HepG2 (cell line): Measurements from ENCODE around the gene VAMP8. TPM values are rescaled to one million over a fixed set of nuclear protein-coding genes. Genes with fewer than 3 reads are reported as not detected.

Experiments used
- ADNP ChIP-seq: sonication (generic); formaldehyde crosslinking; IDR thresholded peaks from 2 replicates; pipeline ENCODE4 v1.4.0; 2020; ENCODE audit warnings: missing genetic modification reagents
- AGO1 ChIP-seq: fragments of 200-400 bp; formaldehyde crosslinking; IDR thresholded peaks from 2 replicates; pipeline ENCODE4 v1.6.1; 2017; ENCODE audit warnings: mild to moderate bottlenecking, low read depth, low read length, moderate library complexity; ENCODE audit not compliant: poor library complexity, severe bottlenecking
- AHR ChIP-seq: IDR thresholded peaks from 2 replicates; pipeline ENCODE4 v1.6.1; 2018; ENCODE audit warnings: missing genetic modification reagents, missing compliant biosample characterization
- CERS6 ChIP-seq: sonication (generic); formaldehyde crosslinking; IDR thresholded peaks from 2 replicates; pipeline ENCODE4 v1.5.0; 2020; ENCODE audit warnings: missing genetic modification reagents
- ESRRA ChIP-seq: sonication (generic); formaldehyde crosslinking; IDR thresholded peaks from 2 replicates; pipeline ENCODE4 v1.5.1; 2020; ENCODE audit warnings: mild to moderate bottlenecking, low read depth, missing genetic modification reagents
- ETV5 ChIP-seq: IDR thresholded peaks from 2 replicates; pipeline ENCODE4 v1.6.1; 2018; ENCODE audit warnings: missing biosample characterization, missing genetic modification reagents, inconsistent platforms, borderline replicate concordance
- JUNB ChIP-seq: sonication (generic); formaldehyde crosslinking; IDR thresholded peaks from 2 replicates; pipeline ENCODE4 v1.8.0; 2022; ENCODE audit warnings: missing genetic modification reagents, mild to moderate bottlenecking, borderline replicate concordance
- KLF11 ChIP-seq: IDR thresholded peaks from 2 replicates; pipeline ENCODE4 v1.6.1; 2016; ENCODE audit warnings: missing compliant biosample characterization
- NFKBIZ ChIP-seq: IDR thresholded peaks from 2 replicates; pipeline ENCODE4 v1.6.1; 2018; ENCODE audit warnings: missing genetic modification reagents, missing compliant biosample characterization
- ONECUT2 ChIP-seq: sonication (generic); formaldehyde crosslinking; IDR thresholded peaks from 2 replicates; pipeline ENCODE4 v1.4.0; 2020; ENCODE audit warnings: missing genetic modification reagents
- RAD21 ChIP-seq: fragments of 450-650 bp; formaldehyde crosslinking; IDR thresholded peaks from 2 replicates; pipeline ENCODE4 v1.5.0; 2020; ENCODE audit warnings: mild to moderate bottlenecking
- SALL2 ChIP-seq: sonication (generic); formaldehyde crosslinking; IDR thresholded peaks from 2 replicates; pipeline ENCODE4 v1.8.1; 2023; ENCODE audit warnings: mild to moderate bottlenecking, missing genetic modification reagents, inconsistent platforms
- SIX1 ChIP-seq: sonication (generic); formaldehyde crosslinking; IDR thresholded peaks from 2 replicates; pipeline ENCODE4 v1.4.0; 2020; ENCODE audit warnings: missing genetic modification reagents, borderline replicate concordance
- SMARCC2 ChIP-seq: fragments of 450-650 bp; IDR thresholded peaks from 2 replicates; pipeline ENCODE4 v1.6.1; 2017; ENCODE audit warnings: antibody characterized with exemption, mild to moderate bottlenecking
- ZFAT ChIP-seq: sonication (generic); formaldehyde crosslinking; conservative IDR thresholded peaks from 2 replicates; pipeline ENCODE4 v1.8.1; 2023; ENCODE audit warnings: missing genetic modification reagents, inconsistent platforms
- ZFP82 ChIP-seq: sonication (generic); formaldehyde crosslinking; IDR thresholded peaks from 2 replicates; pipeline ENCODE4 v1.5.1; 2020; ENCODE audit warnings: mild to moderate bottlenecking, missing genetic modification reagents, borderline replicate concordance
- ZNF546 ChIP-seq: sonication (generic); formaldehyde crosslinking; conservative IDR thresholded peaks from 2 replicates; pipeline ENCODE4 v1.8.1; 2023; ENCODE audit warnings: mild to moderate bottlenecking, missing genetic modification reagents
- ZNF572 ChIP-seq: sonication (generic); formaldehyde crosslinking; IDR thresholded peaks from 2 replicates; pipeline ENCODE4 v1.5.1; 2020; ENCODE audit warnings: mild to moderate bottlenecking, missing genetic modification reagents
- ZNF704 ChIP-seq: sonication (generic); formaldehyde crosslinking; IDR thresholded peaks from 2 replicates; pipeline ENCODE4 v1.8.1; 2023; ENCODE audit warnings: mild to moderate bottlenecking, inconsistent platforms, moderate library complexity, missing genetic modification reagents, borderline replicate concordance
- ZNF709 ChIP-seq: sonication (generic); formaldehyde crosslinking; IDR thresholded peaks from 2 replicates; pipeline ENCODE4 v1.5.0; 2020; ENCODE audit warnings: mild to moderate bottlenecking, missing genetic modification reagents
- ZNF782 ChIP-seq: sonication (generic); formaldehyde crosslinking; IDR thresholded peaks from 2 replicates; pipeline ENCODE4 v1.4.0; 2020; ENCODE audit warnings: missing genetic modification reagents, mild to moderate bottlenecking, borderline replicate concordance
- polyA plus RNA-seq, 8 experiments: library from polyadenylated mRNA; depleted of rRNA in 3 of 8; stranded (reverse) in 7 of 8; unstranded in 1 of 8; fragments of >200 nt; fragmentation: Illumina TruSeq in 4 of 8; extraction: Trizol in 4 of 8; gene quantifications; 2 replicates each; pipeline versions ENCODE4 v1.2.1 to v1.2.3, GENCODE V29; 2011 to 2016; ENCODE audit warnings: low read depth in 4 of 8, missing spikeins in 1 of 8, mixed read lengths in 1 of 8; ENCODE audit not compliant: insufficient read depth in 1 of 8
- total RNA-seq, 5 experiments: library from RNA; depleted of rRNA; stranded (reverse); fragments of >200 nt; fragmentation: Illumina TruSeq; extraction: Trizol; gene quantifications; 2 replicates each; pipeline ENCODE4 v1.2.3, GENCODE V29; 2016; ENCODE audit warnings: low read depth in 1 of 5
- TF ChIP-seq, protein P1 (sequence below): sonication (generic); formaldehyde crosslinking; IDR thresholded peaks from 2 replicates; pipeline ENCODE4 v1.5.0; 2020; ENCODE audit warnings: mild to moderate bottlenecking, missing genetic modification reagents
- TF ChIP-seq, protein P2 (sequence below): IDR thresholded peaks from 2 replicates; pipeline ENCODE4 v1.6.1; 2012; ENCODE audit warnings: inconsistent platforms
- TF ChIP-seq, protein P3 (sequence below): IDR thresholded peaks from 2 replicates; pipeline ENCODE4 v1.6.1; 2018; ENCODE audit warnings: missing genetic modification reagents

Gene VAMP8
- total and polyA plus RNA-seq, 2 of the 13 experiments (the other 11 are each of a cell fraction or from before 2014, with no cell fraction given) = 83.3 to 157 TPM

DNA sequence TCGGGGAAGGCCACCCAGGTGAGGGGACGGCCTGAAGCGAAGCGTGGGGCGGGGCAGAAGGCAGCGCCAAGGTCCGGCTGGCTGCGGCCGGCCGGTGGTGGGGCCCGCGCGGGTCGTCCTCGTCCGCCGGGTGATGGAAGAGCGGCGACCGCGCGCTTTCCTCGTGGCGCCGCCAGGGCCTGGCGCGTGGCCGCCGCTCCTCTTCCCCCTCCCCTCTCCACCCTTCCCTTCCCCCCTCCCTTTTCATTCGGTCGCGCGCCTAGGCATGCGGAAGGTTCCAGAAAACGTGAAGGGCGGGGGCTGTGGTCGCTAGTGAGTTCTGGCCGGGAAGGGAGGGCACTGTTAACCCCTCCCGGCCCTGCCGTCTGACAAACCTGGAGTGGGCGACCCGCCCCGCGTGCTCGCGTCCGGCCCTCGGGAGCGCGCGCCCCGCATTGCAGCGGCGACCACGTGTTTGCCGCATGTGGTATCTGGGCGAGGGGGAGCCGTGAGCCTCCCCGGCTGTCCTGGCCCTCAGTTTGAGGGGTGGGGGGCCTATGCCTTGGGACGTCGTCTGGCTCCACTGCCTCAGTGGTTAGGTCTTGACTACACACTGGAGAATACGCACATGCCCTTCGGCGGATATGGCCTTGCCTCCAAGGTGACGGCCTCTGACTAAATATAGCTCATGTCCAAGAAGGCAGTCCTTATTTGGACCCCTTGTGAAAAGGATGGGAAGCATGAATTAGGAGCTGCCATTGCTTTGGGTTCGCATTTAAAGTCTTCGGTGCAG is 37.8 kb upstream of the VAMP8 start (continued):
- TF ChIP-seq ZNF704 (CRISPR knock-in tag) = peak; percentile 82; the same call in 1 of the 2 replicates
- TF ChIP-seq ZFAT (CRISPR knock-in tag) = no peak
- TF ChIP-seq, protein P1, sequence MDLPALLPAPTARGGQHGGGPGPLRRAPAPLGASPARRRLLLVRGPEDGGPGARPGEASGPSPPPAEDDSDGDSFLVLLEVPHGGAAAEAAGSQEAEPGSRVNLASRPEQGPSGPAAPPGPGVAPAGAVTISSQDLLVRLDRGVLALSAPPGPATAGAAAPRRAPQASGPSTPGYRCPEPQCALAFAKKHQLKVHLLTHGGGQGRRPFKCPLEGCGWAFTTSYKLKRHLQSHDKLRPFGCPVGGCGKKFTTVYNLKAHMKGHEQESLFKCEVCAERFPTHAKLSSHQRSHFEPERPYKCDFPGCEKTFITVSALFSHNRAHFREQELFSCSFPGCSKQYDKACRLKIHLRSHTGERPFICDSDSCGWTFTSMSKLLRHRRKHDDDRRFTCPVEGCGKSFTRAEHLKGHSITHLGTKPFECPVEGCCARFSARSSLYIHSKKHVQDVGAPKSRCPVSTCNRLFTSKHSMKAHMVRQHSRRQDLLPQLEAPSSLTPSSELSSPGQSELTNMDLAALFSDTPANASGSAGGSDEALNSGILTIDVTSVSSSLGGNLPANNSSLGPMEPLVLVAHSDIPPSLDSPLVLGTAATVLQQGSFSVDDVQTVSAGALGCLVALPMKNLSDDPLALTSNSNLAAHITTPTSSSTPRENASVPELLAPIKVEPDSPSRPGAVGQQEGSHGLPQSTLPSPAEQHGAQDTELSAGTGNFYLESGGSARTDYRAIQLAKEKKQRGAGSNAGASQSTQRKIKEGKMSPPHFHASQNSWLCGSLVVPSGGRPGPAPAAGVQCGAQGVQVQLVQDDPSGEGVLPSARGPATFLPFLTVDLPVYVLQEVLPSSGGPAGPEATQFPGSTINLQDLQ = peak; percentile 39; the same call in 1 of the 2 replicates
- TF ChIP-seq KLF11 (CRISPR knock-in tag) = peak; percentile 79
- no peak; the same call in none of the 2 replicates for TF ChIP-seq ZNF782
- TF ChIP-seq ESRRA = peak; percentile 85
- no peak; the same call in 1 of the 2 replicates for TF ChIP-seq AHR (CRISPR knock-in tag)
- peak; percentile 69; the same call in 1 of the 2 replicates for TF ChIP-seq ZNF546 (CRISPR knock-in tag)
- TF ChIP-seq CERS6 (CRISPR knock-in tag) = 0 out of 2 replicates have a peak, but pooled peaks have one; percentile 36
- TF ChIP-seq ETV5 = peak; percentile 51
- peak; percentile 72 for TF ChIP-seq ONECUT2 (CRISPR knock-in tag)
- TF ChIP-seq, protein P2, sequence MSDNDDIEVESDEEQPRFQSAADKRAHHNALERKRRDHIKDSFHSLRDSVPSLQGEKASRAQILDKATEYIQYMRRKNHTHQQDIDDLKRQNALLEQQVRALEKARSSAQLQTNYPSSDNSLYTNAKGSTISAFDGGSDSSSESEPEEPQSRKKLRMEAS = peak; percentile 99
- no peak; the same call in none of the 2 replicates for TF ChIP-seq JUNB (CRISPR knock-in tag)
- no peak for TF ChIP-seq SMARCC2
- peak; percentile 78; the same call in 1 of the 2 replicates for TF ChIP-seq ZFP82 (CRISPR knock-in tag)
- no peak for TF ChIP-seq SALL2 (CRISPR knock-in tag)
- TF ChIP-seq ZNF709 (CRISPR knock-in tag) = peak; percentile 50
- TF ChIP-seq, protein P3, sequence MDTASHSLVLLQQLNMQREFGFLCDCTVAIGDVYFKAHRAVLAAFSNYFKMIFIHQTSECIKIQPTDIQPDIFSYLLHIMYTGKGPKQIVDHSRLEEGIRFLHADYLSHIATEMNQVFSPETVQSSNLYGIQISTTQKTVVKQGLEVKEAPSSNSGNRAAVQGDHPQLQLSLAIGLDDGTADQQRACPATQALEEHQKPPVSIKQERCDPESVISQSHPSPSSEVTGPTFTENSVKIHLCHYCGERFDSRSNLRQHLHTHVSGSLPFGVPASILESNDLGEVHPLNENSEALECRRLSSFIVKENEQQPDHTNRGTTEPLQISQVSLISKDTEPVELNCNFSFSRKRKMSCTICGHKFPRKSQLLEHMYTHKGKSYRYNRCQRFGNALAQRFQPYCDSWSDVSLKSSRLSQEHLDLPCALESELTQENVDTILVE = no peak
- TF ChIP-seq NFKBIZ (CRISPR knock-in tag) = peak; percentile 20; the same call in 1 of the 2 replicates
- TF ChIP-seq ADNP (CRISPR knock-in tag) = no peak
- TF ChIP-seq AGO1 = peak; percentile 94
- TF ChIP-seq ZNF572 (CRISPR knock-in tag) = peak; percentile 89; the same call in 1 of the 2 replicates
- no peak; the same call in 1 of the 2 replicates for TF ChIP-seq RAD21
- 0 out of 2 replicates have a peak, but pooled peaks have one; percentile 8 for TF ChIP-seq SIX1 (CRISPR knock-in tag)
